ENCODE results near the gene MINAR2.

Gene MINAR2

GRCh38 chr5:129771058-129771838 is 23.4 kb downstream of the MINAR2 start:
- peak; percentile 27 for DNase-seq (ENCODE audit: low read depth)

- no peak for DNase-seq (ENCODE audit: low read depth)
Observed at GRCh38 chr5:129773376-129773775, 25.5 kb downstream of the MINAR2 start.

- no peak for DNase-seq (ENCODE audit: low read depth)
Observed at GRCh38 chr5:129781594-129781993, 33.7 kb downstream of the MINAR2 start.

- no peak for DNase-seq (ENCODE audit: low read depth)
Observed at GRCh38 chr5:129803403-129803802, 55.5 kb downstream of the MINAR2 start.

GRCh38 chr5:129804705-129805104 is 56.8 kb downstream of the MINAR2 start:
- no peak for DNase-seq (ENCODE audit: low read depth)

- no peak for DNase-seq (ENCODE audit: low read depth)
Observed at GRCh38 chr5:129807162-129807814, 59.4 kb downstream of the MINAR2 start.
